Peyer's patch (tissue), 4 donors: ENCODE data around the gene RBP4. TPM values are rescaled to one million over a fixed set of nuclear protein-coding genes. Genes with fewer than 3 reads are reported as not detected.
A peak's percentile ranks its signal among the peaks of the same experiment; 100 is the strongest.

Source experiments
- DNase-seq, 3 donors: peaks; one replicate each; pipeline ENCODE4 v3.0.0-alpha.2; 2017 to 2019
- H3K27ac ChIP-seq, 4 donors: fragments of 200-600 bp; sonication (generic); one replicate each; pipeline ENCODE4 v1.5.1; 2016 to 2019
- H3K27me3 ChIP-seq, 2 donors: fragments of 200-600 bp; sonication (generic); one replicate each; pipeline ENCODE4 v1.5.1; 2019
- H3K36me3 ChIP-seq, 3 donors: fragments of 200-600 bp; sonication (generic); one replicate each; pipeline ENCODE4 v1.5.1; 2016 to 2019
- H3K4me1 ChIP-seq, 4 donors: fragments of 200-600 bp; sonication (generic); one replicate each; pipeline ENCODE4 v1.5.1; 2016 to 2019
- H3K4me3 ChIP-seq, 4 donors: fragments of 200-600 bp; sonication (generic); 1 replicate in 3 of 4; 2 replicates in 1 of 4; pipeline ENCODE4 v1.5.1; 2016 to 2019; ENCODE audit warnings: mild to moderate bottlenecking in 1 of 4
- H3K9me3 ChIP-seq, 4 donors: fragments of 200-600 bp; sonication (generic); one replicate each; pipeline ENCODE4 v1.5.1; 2016 to 2019; ENCODE audit warnings: mild to moderate bottlenecking in 1 of 4
- CTCF ChIP-seq, 6 experiments: fragments of 450-650 bp in 4 of 6; fragments of 200-600 bp in 2 of 6; sonication (generic) in 1 of 6; IDR thresholded peaks; one replicate each; pipeline ENCODE4 v1.5.1; 2017 to 2019; ENCODE audit warnings: antibody characterized with exemption in 6 of 6, mild to moderate bottlenecking in 3 of 6, moderate library complexity in 1 of 6
- POLR2A ChIP-seq, 2 donors: fragments of 450-650 bp; IDR thresholded peaks; one replicate each; pipeline ENCODE4 v1.5.1; 2017; ENCODE audit warnings: antibody characterized with exemption in 2 of 2, mild to moderate bottlenecking in 2 of 2, moderate library complexity in 2 of 2
- total RNA-seq, 4 donors: library from RNA; depleted of rRNA; stranded (reverse); fragments of >200 nt; gene quantifications; one replicate each; pipeline ENCODE4 v1.1.0, GENCODE V29; 2016

Gene RBP4
- total RNA-seq, 4 donors from 2014 or later, result 1.7 to 3.9 TPM; not detected in 2

DNA sequence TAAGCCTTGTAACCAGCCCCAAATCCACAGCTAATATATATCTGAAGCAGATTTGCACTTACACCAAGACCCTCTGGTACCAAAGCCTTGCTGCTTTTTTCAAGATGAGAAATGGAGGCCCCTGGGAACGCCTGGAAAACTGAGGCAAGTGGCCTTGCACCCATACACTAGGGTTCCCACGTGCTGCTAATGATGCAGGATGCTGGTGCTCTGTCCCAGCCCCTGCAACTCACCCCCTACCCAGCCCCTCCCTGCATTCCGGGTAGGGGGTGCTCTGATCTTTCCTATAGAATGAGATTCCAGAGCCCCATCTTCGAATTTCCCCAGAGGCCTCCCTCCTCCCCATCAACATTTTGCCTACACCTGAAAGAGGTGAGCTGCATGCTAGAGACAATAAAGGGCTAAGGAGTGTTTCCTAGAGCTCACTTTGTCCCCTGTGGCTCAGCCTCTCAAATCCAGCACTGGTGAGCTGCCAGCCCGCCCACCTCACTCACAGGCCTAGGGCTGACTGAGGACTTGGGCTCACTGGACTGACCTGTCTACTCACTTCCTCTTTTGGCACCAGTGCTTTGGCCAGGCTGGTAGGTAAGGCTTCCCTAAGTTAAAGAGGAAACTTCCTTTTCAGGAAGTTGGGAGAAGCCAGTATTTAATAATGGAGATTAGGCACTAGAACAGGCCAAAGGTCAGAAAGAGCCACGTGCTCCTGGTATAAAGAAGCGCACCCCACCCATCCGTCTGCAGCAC lies 9.8 kb downstream of the RBP4 start:
- TF ChIP-seq POLR2A (IDR thresholded peaks at IDR 0.05) (no peak), CTCF (IDR thresholded peaks at IDR 0.05) (no peak)
- peaks cover 0 to 14% (median 0%) of the 10 kb centered on the region in 4 donors for H3K4me1 ChIP-seq
- peak overlapping the region in 1 of 4 donors; percentile 49 for H3K27ac ChIP-seq
- no peak overlapping the region for H3K4me3 ChIP-seq
- H3K27me3 ChIP-seq, result no peaks in the 10 kb centered on the region
- H3K36me3 ChIP-seq, result no peaks in the 10 kb centered on the region
- no peaks in the 10 kb centered on the region for H3K9me3 ChIP-seq
- peak in 1 of 3 donors; percentile 78 for DNase-seq

- peaks cover 0 to 14% (median 0%) of the 10 kb centered on the region in 4 donors for H3K4me1 ChIP-seq
- H3K27ac ChIP-seq, result no peak overlapping the region
These were observed 10.4 kb downstream of the RBP4 start for GRCh38 chr10:93590638-93591037.

DNA sequence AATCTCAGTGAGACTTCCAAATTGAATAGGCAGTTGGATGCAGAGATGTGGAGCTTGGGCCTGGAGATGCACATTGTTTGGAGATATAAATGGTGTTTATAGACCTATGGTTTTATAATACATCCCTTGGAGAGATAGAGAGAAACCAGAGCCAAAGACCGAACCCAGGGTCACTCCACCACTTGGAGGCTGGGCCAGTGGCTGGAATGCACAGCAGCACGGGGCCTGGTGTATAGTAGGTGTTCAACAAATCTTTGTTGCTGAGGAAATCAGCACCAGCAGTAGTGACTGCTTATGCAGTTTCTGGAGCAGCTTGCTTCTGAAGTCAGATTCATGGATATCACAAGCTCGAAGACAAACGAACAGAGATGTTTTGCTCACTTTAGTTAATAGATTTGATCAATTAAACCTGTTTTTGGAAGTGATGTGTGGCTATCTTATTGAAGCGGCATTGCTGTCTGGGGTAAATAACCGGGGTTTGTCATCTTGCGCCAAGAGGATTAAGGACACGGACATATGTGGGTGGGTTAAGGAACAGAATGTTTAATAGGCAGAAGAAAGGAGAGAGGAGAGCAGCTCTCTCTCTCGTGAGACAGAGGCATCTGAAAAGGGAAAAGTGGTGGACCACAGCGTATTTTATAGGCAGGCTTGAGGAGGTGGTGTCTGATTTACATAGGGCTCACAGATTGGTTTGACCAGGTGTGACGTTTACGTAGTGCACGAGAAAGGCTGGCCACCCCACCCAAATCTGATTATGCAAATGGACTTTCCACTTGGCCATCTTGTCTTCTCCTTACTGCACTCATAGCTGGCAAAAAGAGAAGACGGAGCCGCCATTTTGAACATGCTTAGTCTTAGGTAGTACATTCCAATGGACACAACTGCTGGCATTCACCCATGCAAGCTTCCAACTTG lies 11.1 kb downstream of the RBP4 start:
- no peak overlapping the region for H3K4me3 ChIP-seq
- TF ChIP-seq POLR2A (IDR thresholded peaks at IDR 0.05), result no peak
- no peak for TF ChIP-seq CTCF (IDR thresholded peaks at IDR 0.05)
- H3K9me3 ChIP-seq, result no peaks in the 10 kb centered on the region
- peaks cover 0 to 14% (median 0%) of the 10 kb centered on the region in 4 donors for H3K4me1 ChIP-seq
- H3K27ac ChIP-seq, result no peak overlapping the region
- no peaks in the 10 kb centered on the region for H3K27me3 ChIP-seq
- H3K36me3 ChIP-seq, result no peaks in the 10 kb centered on the region
- no peak for DNase-seq

More at GRCh38 chr10:93590638-93591037, 10.4 kb downstream of the RBP4 start:
- Histone ChIP-seq H3K27me3 (no peaks in the 10 kb centered on the region), H3K36me3 (no peaks in the 10 kb centered on the region), H3K9me3 (no peaks in the 10 kb centered on the region), H3K4me3 (no peak overlapping the region)
- no peak for DNase-seq
- no peak for TF ChIP-seq POLR2A (IDR thresholded peaks at IDR 0.05)

- TF ChIP-seq CTCF (IDR thresholded peaks at IDR 0.05), result no peak
- TF ChIP-seq POLR2A (IDR thresholded peaks at IDR 0.05), result no peak
- H3K27ac ChIP-seq, result no peak overlapping the region
- no peaks in the 10 kb centered on the region for H3K4me1 ChIP-seq
- no peaks in the 10 kb centered on the region for H3K36me3 ChIP-seq
- H3K9me3 ChIP-seq, result peaks cover 0 to 3% (median 0%) of the 10 kb centered on the region in 4 donors
- no peak for DNase-seq
- H3K4me3 ChIP-seq, result no peak overlapping the region
- H3K27me3 ChIP-seq, result no peaks in the 10 kb centered on the region
These were observed 16.6 kb downstream of the RBP4 start for GRCh38 chr10:93584445-93584844.

DNA sequence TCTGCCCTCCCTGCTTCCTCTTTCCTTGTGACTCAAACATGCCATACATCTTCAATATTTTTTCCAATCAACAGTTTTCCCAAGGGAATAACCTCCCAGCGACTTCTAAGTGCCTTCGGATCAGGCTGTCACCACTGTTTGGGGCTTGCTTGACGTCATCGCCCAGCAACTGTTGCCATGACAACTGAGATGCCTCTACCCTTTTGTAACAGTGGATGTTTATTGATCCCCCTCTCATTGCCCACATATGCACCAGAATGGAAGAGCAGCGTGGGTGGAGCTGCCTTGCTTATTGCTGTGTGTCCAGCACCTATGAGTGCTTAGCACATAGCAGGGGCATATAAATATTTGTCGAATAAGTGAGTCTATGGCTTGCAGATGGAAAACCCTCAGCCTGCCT lies 20.2 kb downstream of the RBP4 start:
- Histone ChIP-seq H3K4me3 (no peak overlapping the region), H3K9me3 (peaks cover 0 to 3% (median 0%) of the 10 kb centered on the region in 4 donors), H3K4me1 (no peaks in the 10 kb centered on the region), H3K27me3 (no peaks in the 10 kb centered on the region), H3K27ac (no peak overlapping the region), H3K36me3 (no peaks in the 10 kb centered on the region)
- DNase-seq, result no peak
- TF ChIP-seq POLR2A (IDR thresholded peaks at IDR 0.05), result no peak
- no peak for TF ChIP-seq CTCF (IDR thresholded peaks at IDR 0.05)
